Measurements from ENCODE around the gene SMPDL3A. TPM values are rescaled to one million over a fixed set of nuclear protein-coding genes. Genes with fewer than 3 reads are reported as not detected.
A peak's percentile ranks its signal among the peaks of the same experiment; 100 is the strongest.

Gene SMPDL3A
- total RNA-seq, 1 donor from 2014 or later = 7.4 TPM

DNA sequence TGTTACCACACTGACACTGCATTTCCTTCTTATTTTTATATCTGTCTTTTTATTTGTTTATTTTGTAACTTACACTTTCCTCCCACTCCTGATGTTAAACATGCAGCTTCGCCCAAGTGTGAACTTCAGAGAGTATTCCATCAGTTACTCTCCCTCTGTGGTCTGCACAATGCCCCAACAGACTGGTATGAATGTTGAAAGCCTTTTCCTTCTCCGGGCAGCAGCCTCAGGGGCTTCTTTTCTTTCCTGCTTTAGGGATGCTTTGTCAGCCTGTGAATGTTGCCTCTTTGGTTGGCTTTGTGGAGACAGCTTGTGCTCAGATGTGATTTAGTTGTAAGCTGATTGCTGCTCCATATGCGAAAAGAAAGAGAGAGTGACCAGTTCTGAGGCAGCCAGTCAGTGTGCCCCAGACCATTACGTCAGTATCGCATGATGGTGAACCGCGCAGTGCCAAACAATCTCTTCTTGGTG, 44.0 kb downstream of the SMPDL3A start:
- Histone ChIP-seq H3K4me3 (ENCODE audit: low read depth, low read length) (no peak overlapping the region), H3K27me3 (ENCODE audit: control insufficient read depth, insufficient read depth, low read length) (no peaks in the 10 kb centered on the region), H3K36me3 (ENCODE audit: control insufficient read depth, insufficient read depth, low read length) (no peaks in the 10 kb centered on the region)
- no peak for FAIRE-seq
- no peak for DNase-seq (ENCODE audit: low read depth)
- TF ChIP-seq, protein P1, sequence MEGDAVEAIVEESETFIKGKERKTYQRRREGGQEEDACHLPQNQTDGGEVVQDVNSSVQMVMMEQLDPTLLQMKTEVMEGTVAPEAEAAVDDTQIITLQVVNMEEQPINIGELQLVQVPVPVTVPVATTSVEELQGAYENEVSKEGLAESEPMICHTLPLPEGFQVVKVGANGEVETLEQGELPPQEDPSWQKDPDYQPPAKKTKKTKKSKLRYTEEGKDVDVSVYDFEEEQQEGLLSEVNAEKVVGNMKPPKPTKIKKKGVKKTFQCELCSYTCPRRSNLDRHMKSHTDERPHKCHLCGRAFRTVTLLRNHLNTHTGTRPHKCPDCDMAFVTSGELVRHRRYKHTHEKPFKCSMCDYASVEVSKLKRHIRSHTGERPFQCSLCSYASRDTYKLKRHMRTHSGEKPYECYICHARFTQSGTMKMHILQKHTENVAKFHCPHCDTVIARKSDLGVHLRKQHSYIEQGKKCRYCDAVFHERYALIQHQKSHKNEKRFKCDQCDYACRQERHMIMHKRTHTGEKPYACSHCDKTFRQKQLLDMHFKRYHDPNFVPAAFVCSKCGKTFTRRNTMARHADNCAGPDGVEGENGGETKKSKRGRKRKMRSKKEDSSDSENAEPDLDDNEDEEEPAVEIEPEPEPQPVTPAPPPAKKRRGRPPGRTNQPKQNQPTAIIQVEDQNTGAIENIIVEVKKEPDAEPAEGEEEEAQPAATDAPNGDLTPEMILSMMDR (IDR thresholded peaks at IDR 0.05; ENCODE audit: insufficient read depth, low read length, severe bottlenecking) = no peak

GRCh38 chr6:122838060-122838780, 49.2 kb downstream of the SMPDL3A start:
- FAIRE-seq = no peak
- Histone ChIP-seq H3K36me3 (ENCODE audit: control insufficient read depth, insufficient read depth, low read length) (no peaks in the 10 kb centered on the region), H3K4me3 (ENCODE audit: low read depth, low read length) (no peak overlapping the region), H3K27me3 (ENCODE audit: control insufficient read depth, insufficient read depth, low read length) (no peaks in the 10 kb centered on the region)
- TF ChIP-seq, protein P1 (IDR thresholded peaks at IDR 0.05; ENCODE audit: insufficient read depth, low read length, severe bottlenecking) = peak; percentile 33
- DNase-seq (ENCODE audit: low read depth) = peak; percentile 32

DNA sequence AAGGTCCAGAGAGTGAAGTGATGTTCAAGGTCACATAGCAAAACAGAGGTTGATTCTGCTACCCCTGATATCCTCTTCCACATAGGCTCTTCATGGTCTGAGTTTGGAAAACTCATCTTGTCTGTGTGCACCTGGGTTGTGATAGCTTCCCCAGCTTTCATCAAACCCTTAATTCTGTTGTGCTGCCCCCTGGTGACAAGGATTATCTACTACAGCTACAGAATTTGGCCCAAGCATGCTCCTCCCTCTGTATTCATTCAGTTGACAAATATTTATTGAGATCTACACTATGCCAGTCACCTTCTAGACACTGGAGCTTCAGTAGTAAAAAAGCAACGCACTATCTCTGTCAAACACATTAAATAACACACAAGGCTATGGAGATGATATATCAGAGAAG, 50.4 kb downstream of the SMPDL3A start:
- TF ChIP-seq, protein P1 (IDR thresholded peaks at IDR 0.05; ENCODE audit: insufficient read depth, low read length, severe bottlenecking) = peak; percentile 61
- Histone ChIP-seq H3K4me3 (ENCODE audit: low read depth, low read length) (no peak overlapping the region), H3K27me3 (ENCODE audit: control insufficient read depth, insufficient read depth, low read length) (no peaks in the 10 kb centered on the region), H3K36me3 (ENCODE audit: control insufficient read depth, insufficient read depth, low read length) (no peaks in the 10 kb centered on the region)
- FAIRE-seq = no peak
- peak; percentile 58 for DNase-seq (ENCODE audit: low read depth)

- FAIRE-seq (no peak), DNase-seq (ENCODE audit: low read depth) (no peak)
- Histone ChIP-seq H3K27me3 (ENCODE audit: control insufficient read depth, insufficient read depth, low read length) (no peaks in the 10 kb centered on the region), H3K4me3 (ENCODE audit: low read depth, low read length) (no peak overlapping the region), H3K36me3 (ENCODE audit: control insufficient read depth, insufficient read depth, low read length) (no peaks in the 10 kb centered on the region)
- TF ChIP-seq, protein P1 (IDR thresholded peaks at IDR 0.05; ENCODE audit: insufficient read depth, low read length, severe bottlenecking) = no peak
Observed at GRCh38 chr6:122839906-122840305, 50.8 kb downstream of the SMPDL3A start.

- DNase-seq (ENCODE audit: low read depth) = no peak
- H3K36me3 ChIP-seq (ENCODE audit: control insufficient read depth, insufficient read depth, low read length) = no peaks in the 10 kb centered on the region
- TF ChIP-seq, protein P1 (IDR thresholded peaks at IDR 0.05; ENCODE audit: insufficient read depth, low read length, severe bottlenecking) = no peak
- H3K27me3 ChIP-seq (ENCODE audit: control insufficient read depth, insufficient read depth, low read length) = no peaks in the 10 kb centered on the region
- FAIRE-seq = no peak
- H3K4me3 ChIP-seq (ENCODE audit: low read depth, low read length) = no peak overlapping the region
Observed at GRCh38 chr6:122845464-122845863, 56.4 kb downstream of the SMPDL3A start.

Measured in bronchial epithelial cell (primary cell).